GM12878 (cell line): ENCODE data around the gene ZNF45. TPM values are rescaled to one million over a fixed set of nuclear protein-coding genes. Genes with fewer than 3 reads are reported as not detected.

Source experiments
- BACH1 ChIP-seq: fragments of 450-650 bp; IDR thresholded peaks from 2 replicates; pipeline ENCODE4 v1.6.1; 2017; ENCODE audit warnings: mild to moderate bottlenecking, borderline replicate concordance
- BRCA1 ChIP-seq: IDR thresholded peaks from 2 replicates; pipeline ENCODE4 v1.6.1; 2011; ENCODE audit warnings: low read depth, low read length, improper control_type of control experiment
- CBX5 ChIP-seq: sonication (generic); IDR thresholded peaks from 2 replicates; pipeline ENCODE4 v1.6.1; 2016; ENCODE audit warnings: low read depth, moderate library complexity, mild to moderate bottlenecking, inconsistent platforms
- EGR1 ChIP-seq, 2 experiments: IDR thresholded peaks; 1 replicate in 1 of 2; 2 replicates in 1 of 2; pipeline ENCODE4 v1.6.1; 2011 to 2012; ENCODE audit warnings: low read depth in 2 of 2, low read length in 2 of 2, borderline replicate concordance in 1 of 2, mild to moderate bottlenecking in 1 of 2, moderate library complexity in 1 of 2
- FOS ChIP-seq: IDR thresholded peaks from 3 replicates; pipeline ENCODE4 v1.6.1; 2011; ENCODE audit warnings: borderline replicate concordance; ENCODE audit not compliant: insufficient read length; ENCODE audit errors: extremely low read depth
- GABPA ChIP-seq: IDR thresholded peaks from 2 replicates; pipeline ENCODE4 v1.6.1; 2014; ENCODE audit warnings: antibody characterized with exemption, low read depth, mild to moderate bottlenecking, inconsistent platforms
- GATAD2B ChIP-seq: fragments of 450-650 bp; conservative IDR thresholded peaks from 2 replicates; pipeline ENCODE4 v1.6.1; 2017; ENCODE audit warnings: low read depth, mild to moderate bottlenecking, moderate library complexity
- HCFC1 ChIP-seq: fragments of 150-350 bp; IDR thresholded peaks from 2 replicates; pipeline ENCODE4 v1.6.1; 2014; ENCODE audit warnings: low read length
- KDM1A ChIP-seq: fragments of 200-600 bp; sonication (generic); IDR thresholded peaks from 2 replicates; pipeline ENCODE4 v1.6.1; 2016; ENCODE audit warnings: borderline replicate concordance
- MTA2 ChIP-seq: fragments of 450-650 bp; IDR thresholded peaks from 2 replicates; pipeline ENCODE4 v1.6.1; 2016; ENCODE audit warnings: low read depth, mild to moderate bottlenecking, moderate library complexity
- MYB ChIP-seq: fragments of 150-350 bp; IDR thresholded peaks from 2 replicates; pipeline ENCODE4 v1.6.1; 2014; ENCODE audit warnings: mild to moderate bottlenecking, low read depth, low read length, borderline replicate concordance
- NFXL1 ChIP-seq: fragments of 450-650 bp; IDR thresholded peaks from 2 replicates; pipeline ENCODE4 v1.6.1; 2017; ENCODE audit warnings: antibody characterized with exemption, mild to moderate bottlenecking, borderline replicate concordance
- NR2C1 ChIP-seq: fragments of 450-650 bp; IDR thresholded peaks from 2 replicates; pipeline ENCODE4 v1.6.1; 2017; ENCODE audit warnings: antibody characterized with exemption, mild to moderate bottlenecking, moderate library complexity
- PAX5 ChIP-seq: IDR thresholded peaks from 2 replicates; pipeline ENCODE4 v1.6.1; 2011; ENCODE audit warnings: low read depth, low read length, borderline replicate concordance
- POU2F2 ChIP-seq: IDR thresholded peaks from 3 replicates; pipeline ENCODE4 v1.6.1; 2011; ENCODE audit warnings: low read depth, mild to moderate bottlenecking, low read length, borderline replicate concordance
- RAD21 ChIP-seq: IDR thresholded peaks from 2 replicates; pipeline ENCODE4 v1.6.1; 2011; ENCODE audit warnings: mild to moderate bottlenecking, low read depth, low read length, moderate library complexity; ENCODE audit not compliant: insufficient read depth
- RAD51 ChIP-seq: fragments of 450-650 bp; IDR thresholded peaks from 2 replicates; pipeline ENCODE4 v1.6.1; 2016; ENCODE audit warnings: moderate library complexity, mild to moderate bottlenecking, inconsistent platforms
- SIX5 ChIP-seq: IDR thresholded peaks from 2 replicates; pipeline ENCODE4 v1.6.1; 2011; ENCODE audit warnings: mild to moderate bottlenecking, low read depth, low read length, moderate library complexity; ENCODE audit not compliant: severe bottlenecking
- SP1 ChIP-seq: IDR thresholded peaks from one replicate; pipeline ENCODE4 v1.6.1; 2011; ENCODE audit warnings: low read depth, low read length
- TCF7 ChIP-seq: IDR thresholded peaks from 2 replicates; pipeline ENCODE4 v1.6.1; 2014; ENCODE audit warnings: antibody characterized with exemption, borderline replicate concordance
- YBX1 ChIP-seq: fragments of 450-650 bp; IDR thresholded peaks from 2 replicates; pipeline ENCODE4 v1.6.1; 2016; ENCODE audit warnings: antibody characterized with exemption
- ZNF207 ChIP-seq: fragments of 450-650 bp; IDR thresholded peaks from 2 replicates; pipeline ENCODE4 v1.6.1; 2014; ENCODE audit warnings: antibody characterized with exemption, mild to moderate bottlenecking, borderline replicate concordance
- ZZZ3 ChIP-seq: IDR thresholded peaks from 2 replicates; pipeline ENCODE4 v1.6.1; 2011; ENCODE audit warnings: low read depth; ENCODE audit not compliant: control insufficient read depth, insufficient read length
- polyA plus RNA-seq, 11 experiments: library from polyadenylated mRNA; depleted of rRNA in 4 of 11; unstranded in 6 of 11; stranded (reverse) in 5 of 11; fragments of >200 nt; fragmentation: Nextera tagmentation in 4 of 11; fragmentation: Illumina TruSeq in 1 of 11; extraction: Ambion mirVana in 4 of 11; extraction: Trizol in 1 of 11; gene quantifications; 1 replicate in 1 of 11; 2 replicates in 10 of 11; pipeline versions ENCODE4 v1.2.1 to v1.2.3, GENCODE V29; 2011 to 2016; ENCODE audit warnings: inconsistent platforms in 2 of 11, missing spikeins in 2 of 11, low read depth in 1 of 11
- total RNA-seq, 4 experiments: library from RNA; depleted of rRNA in 3 of 4; stranded (reverse); fragments of >200 nt in 3 of 4; fragmentation: Illumina TruSeq in 1 of 4; extraction: Trizol in 1 of 4; gene quantifications; 2 replicates each; pipeline versions ENCODE4 v1.2.1 to v1.2.3, GENCODE V29; 2013 to 2021
- TF ChIP-seq, protein P1 (sequence below): IDR thresholded peaks from 2 replicates; pipeline ENCODE4 v1.6.1; 2011; ENCODE audit warnings: mild to moderate bottlenecking, low read depth, low read length, moderate library complexity; ENCODE audit not compliant: insufficient replicate concordance
- TF ChIP-seq, protein P2 (sequence below): fragments of 450-650 bp; IDR thresholded peaks from 2 replicates; pipeline ENCODE4 v1.6.1; 2016; ENCODE audit warnings: mild to moderate bottlenecking
- TF ChIP-seq, protein P3 (sequence below): fragments of 450-650 bp; IDR thresholded peaks from 2 replicates; pipeline ENCODE4 v1.6.1; 2017; ENCODE audit warnings: low read depth, mild to moderate bottlenecking, moderate library complexity

Gene ZNF45
- total and polyA plus RNA-seq, 10 of the 15 experiments (the other 5 are each of a cell fraction or from before 2014, with no cell fraction given), result 4.2 to 23.1 (median 15.9) TPM

DNA sequence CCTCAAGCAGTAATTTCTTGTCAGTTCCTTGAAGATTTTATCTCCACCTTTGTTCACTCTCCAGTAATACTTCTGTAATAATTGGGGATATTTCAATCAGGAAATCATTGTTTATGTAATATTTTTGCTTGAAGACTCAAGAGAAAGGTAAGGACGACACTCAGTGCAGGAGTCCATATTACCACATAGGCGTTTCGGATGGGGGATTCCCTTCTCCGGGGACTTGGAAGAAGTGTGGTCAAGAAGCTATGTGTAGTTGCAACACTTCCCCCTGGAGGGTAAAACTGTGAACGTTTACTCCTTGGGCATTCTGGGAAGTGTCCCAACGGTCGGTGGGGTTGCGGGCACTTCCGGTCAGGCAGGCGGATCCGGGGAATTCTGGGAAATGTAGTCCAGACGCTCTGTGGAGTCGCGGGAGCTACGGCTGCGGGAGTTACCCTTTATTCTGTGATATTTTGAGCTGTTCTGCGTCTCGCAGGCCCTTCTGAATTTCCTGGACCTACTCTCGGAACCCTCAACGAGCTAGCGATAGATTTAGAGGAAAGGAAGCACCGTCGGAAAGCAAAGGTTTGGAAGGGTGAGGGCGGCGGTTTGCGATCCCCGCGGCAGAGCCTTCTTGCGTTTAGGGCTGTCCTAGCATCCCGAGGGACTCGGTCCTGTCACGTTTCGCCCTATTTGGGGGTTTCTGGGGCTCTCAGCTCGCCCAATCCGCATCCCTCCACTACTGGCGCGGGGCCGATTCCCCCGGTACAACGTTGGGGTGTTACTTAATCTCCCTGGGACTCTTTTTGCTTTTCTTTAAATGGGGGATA, 16.0 kb upstream of the ZNF45 start, which contains the start of gene ZNF221 (continued):
- no peak for TF ChIP-seq SP1
- TF ChIP-seq, protein P1, sequence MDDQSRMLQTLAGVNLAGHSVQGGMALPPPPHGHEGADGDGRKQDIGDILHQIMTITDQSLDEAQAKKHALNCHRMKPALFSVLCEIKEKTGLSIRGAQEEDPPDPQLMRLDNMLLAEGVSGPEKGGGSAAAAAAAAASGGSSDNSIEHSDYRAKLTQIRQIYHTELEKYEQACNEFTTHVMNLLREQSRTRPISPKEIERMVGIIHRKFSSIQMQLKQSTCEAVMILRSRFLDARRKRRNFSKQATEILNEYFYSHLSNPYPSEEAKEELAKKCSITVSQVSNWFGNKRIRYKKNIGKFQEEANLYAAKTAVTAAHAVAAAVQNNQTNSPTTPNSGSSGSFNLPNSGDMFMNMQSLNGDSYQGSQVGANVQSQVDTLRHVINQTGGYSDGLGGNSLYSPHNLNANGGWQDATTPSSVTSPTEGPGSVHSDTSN, result no peak
- no peak for TF ChIP-seq CBX5
- TF ChIP-seq, protein P2, sequence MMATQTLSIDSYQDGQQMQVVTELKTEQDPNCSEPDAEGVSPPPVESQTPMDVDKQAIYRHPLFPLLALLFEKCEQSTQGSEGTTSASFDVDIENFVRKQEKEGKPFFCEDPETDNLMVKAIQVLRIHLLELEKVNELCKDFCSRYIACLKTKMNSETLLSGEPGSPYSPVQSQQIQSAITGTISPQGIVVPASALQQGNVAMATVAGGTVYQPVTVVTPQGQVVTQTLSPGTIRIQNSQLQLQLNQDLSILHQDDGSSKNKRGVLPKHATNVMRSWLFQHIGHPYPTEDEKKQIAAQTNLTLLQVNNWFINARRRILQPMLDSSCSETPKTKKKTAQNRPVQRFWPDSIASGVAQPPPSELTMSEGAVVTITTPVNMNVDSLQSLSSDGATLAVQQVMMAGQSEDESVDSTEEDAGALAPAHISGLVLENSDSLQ, result no peak
- peak; percentile 92 for TF ChIP-seq GABPA
- peak; percentile 94 for TF ChIP-seq HCFC1
- TF ChIP-seq BACH1, result no peak
- TF ChIP-seq GATAD2B, result peak; percentile 84
- TF ChIP-seq YBX1, result no peak
- TF ChIP-seq KDM1A, result no peak
- no peak for TF ChIP-seq POU2F2
- peak; percentile 86 for TF ChIP-seq SIX5
- no peak for TF ChIP-seq NFXL1
- TF ChIP-seq RAD51, result peak; percentile 24; the same call in 1 of the 2 replicates
- TF ChIP-seq ZZZ3, result no peak
- TF ChIP-seq TCF7, result no peak
- TF ChIP-seq EGR1 (IDR thresholded peaks at IDR 0.05; ENCODE audit: borderline replicate concordance in 1 of 2, low read depth in 2 of 2, low read length in 2 of 2), result no peak
- no peak for TF ChIP-seq FOS
- TF ChIP-seq MTA2, result no peak; the same call in 1 of the 2 replicates
- no peak for TF ChIP-seq BRCA1
- TF ChIP-seq, protein P3, sequence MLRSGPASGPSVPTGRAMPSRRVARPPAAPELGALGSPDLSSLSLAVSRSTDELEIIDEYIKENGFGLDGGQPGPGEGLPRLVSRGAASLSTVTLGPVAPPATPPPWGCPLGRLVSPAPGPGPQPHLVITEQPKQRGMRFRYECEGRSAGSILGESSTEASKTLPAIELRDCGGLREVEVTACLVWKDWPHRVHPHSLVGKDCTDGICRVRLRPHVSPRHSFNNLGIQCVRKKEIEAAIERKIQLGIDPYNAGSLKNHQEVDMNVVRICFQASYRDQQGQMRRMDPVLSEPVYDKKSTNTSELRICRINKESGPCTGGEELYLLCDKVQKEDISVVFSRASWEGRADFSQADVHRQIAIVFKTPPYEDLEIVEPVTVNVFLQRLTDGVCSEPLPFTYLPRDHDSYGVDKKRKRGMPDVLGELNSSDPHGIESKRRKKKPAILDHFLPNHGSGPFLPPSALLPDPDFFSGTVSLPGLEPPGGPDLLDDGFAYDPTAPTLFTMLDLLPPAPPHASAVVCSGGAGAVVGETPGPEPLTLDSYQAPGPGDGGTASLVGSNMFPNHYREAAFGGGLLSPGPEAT, result peak; percentile 75
- peak; percentile 78 for TF ChIP-seq NR2C1
- TF ChIP-seq ZNF207, result no peak
- TF ChIP-seq RAD21, result no peak; the same call in 1 of the 2 replicates
- TF ChIP-seq MYB, result peak; percentile 97
- TF ChIP-seq PAX5, result no peak
